ENCODE measurements around the gene PSMG1. TPM values are rescaled to one million over a fixed set of nuclear protein-coding genes. Genes with fewer than 3 reads are reported as not detected.
A peak's percentile ranks its signal among the peaks of the same experiment; 100 is the strongest.

The PSMG1 gene
- total and polyA plus RNA-seq, 7 experiments from 2014 or later, result 9.8 to 62.5 (median 17.1) TPM

DNA sequence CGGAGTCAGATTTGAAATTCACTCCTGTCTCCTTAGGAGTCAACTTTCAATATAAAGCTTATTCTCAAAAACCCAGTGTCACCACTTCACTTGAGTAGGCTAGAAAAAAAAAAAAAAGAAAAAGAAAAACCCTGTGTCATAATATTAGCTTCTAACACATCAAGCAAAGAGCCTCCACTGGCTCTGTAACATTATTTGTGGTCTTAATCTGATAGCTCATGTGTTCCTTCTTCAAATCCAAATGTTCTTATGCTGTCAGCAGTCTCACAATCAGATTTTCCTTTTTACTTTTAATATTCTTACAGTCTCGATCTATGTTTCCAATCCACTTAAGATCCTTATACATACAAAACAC is 26.1 kb upstream of the PSMG1 start:
- ChIA-PET CTCF (no interaction called here), POLR2A (no interaction called here)
- no peaks in the 10 kb centered on the region for H3K9me3 Mint-ChIP-seq
- Histone ChIP-seq H3K4me1 (ENCODE audit: control insufficient read depth in 2 of 2, insufficient read depth in 2 of 2, low read length in 2 of 2) (peaks cover 0 to 5% of the 10 kb centered on the region in 2 donors), H3K9me3 (ENCODE audit: control insufficient read depth in 2 of 3, low read length in 3 of 3) (no peaks in the 10 kb centered on the region), H3K4me3 (ENCODE audit: low read length) (no peak overlapping the region), H3K27ac (ENCODE audit: low read depth, low read length) (no peak overlapping the region), H3K27me3 (ENCODE audit: control insufficient read depth in 2 of 2, insufficient read depth in 2 of 2, low read length in 2 of 2) (no peaks in the 10 kb centered on the region), H3K36me3 (ENCODE audit: control insufficient read depth in 2 of 3, insufficient read depth in 3 of 3, low read length in 3 of 3) (peaks cover 0 to 47% (median 8%) of the 10 kb centered on the region in 3 experiments)
- intact Hi-C loops (cut with micrococcal nuclease), result loop anchor here in 1 of 2 donors (2.0 kb wide), 2 partner anchors 13 to 25 kb away; no protein-coding TSS in a partner anchor
- peak overlapping the region in 4 of 10 donors; percentile 27 to 57 (median 36) for H3K4me3 Mint-ChIP-seq
- H3K27me3 Mint-ChIP-seq, result no peaks in the 10 kb centered on the region
- peaks cover 15 to 51% (median 24%) of the 10 kb centered on the region in 5 donors for H3K36me3 Mint-ChIP-seq
- no peak for DNase-seq
- peaks cover 8 to 51% (median 42%) of the 10 kb centered on the region in 7 donors for H3K4me1 Mint-ChIP-seq
- no peak for ATAC-seq
- H3K27ac Mint-ChIP-seq, result peak overlapping the region in 8 of 9 donors; percentile 7 to 82 (median 56)

DNA sequence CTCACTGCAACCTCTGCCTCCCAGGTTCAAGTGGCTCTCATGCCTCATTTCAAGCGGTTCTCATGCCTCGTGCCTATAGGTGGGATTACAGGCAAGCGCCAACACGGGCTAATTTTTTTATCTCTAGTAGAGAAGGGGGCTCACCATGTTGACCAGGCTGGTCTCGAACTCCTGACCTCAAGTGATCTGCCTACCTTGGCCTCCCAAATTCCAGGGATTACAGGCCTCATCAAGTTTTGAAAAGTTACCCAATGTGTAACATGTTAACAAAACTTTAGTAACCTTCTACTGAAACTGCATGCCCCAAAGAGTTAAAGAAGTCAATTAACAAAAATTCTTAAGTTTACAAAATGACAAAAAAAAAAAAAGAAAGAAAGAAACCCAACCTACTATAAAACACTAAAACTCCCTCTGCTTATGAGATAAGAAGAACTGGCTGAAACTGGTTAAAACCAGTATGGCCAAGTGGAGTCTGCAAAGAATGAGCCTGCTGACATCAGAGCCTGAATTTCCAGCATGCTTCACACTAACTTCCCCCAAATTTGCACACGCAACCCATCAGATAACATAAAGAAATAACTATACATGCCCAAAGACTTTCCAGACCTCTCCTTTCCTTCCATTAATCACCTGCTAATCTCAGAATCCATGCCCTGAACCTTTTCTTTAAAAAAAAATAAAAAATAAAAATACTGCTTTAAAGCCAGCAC is 25.5 kb upstream of the PSMG1 start:
- ChIA-PET CTCF (no interaction called here), POLR2A (interaction anchor here (1.1 kb wide), 1 partner anchor 105 kb away, joined by 3 read pairs; the partner anchor contains the start of gene BRWD1)
- no peak overlapping the region for H3K4me3 ChIP-seq (ENCODE audit: low read length)
- intact Hi-C loops (cut with micrococcal nuclease), result loop anchor here in 1 of 2 donors (2.0 kb wide), 2 partner anchors 14 to 24 kb away; no protein-coding TSS in a partner anchor
- DNase-seq (peak in 3 of 9 donors; percentile 21 to 27 (median 24)), ATAC-seq (no peak)
- H3K4me1 ChIP-seq (ENCODE audit: control insufficient read depth in 2 of 2, insufficient read depth in 2 of 2, low read length in 2 of 2), result peaks cover 0 to 5% of the 10 kb centered on the region in 2 donors
- H3K27me3 ChIP-seq (ENCODE audit: control insufficient read depth in 2 of 2, insufficient read depth in 2 of 2, low read length in 2 of 2), result no peaks in the 10 kb centered on the region
- peak overlapping the region; percentile 36 to 87 (median 64) for H3K27ac Mint-ChIP-seq
- peaks cover 0 to 47% (median 8%) of the 10 kb centered on the region in 3 experiments for H3K36me3 ChIP-seq (ENCODE audit: control insufficient read depth in 2 of 3, insufficient read depth in 3 of 3, low read length in 3 of 3)
- H3K27ac ChIP-seq (ENCODE audit: low read depth, low read length), result no peak overlapping the region
- peak overlapping the region in 6 of 10 donors; percentile 10 to 57 (median 36) for H3K4me3 Mint-ChIP-seq
- peaks cover 8 to 51% (median 42%) of the 10 kb centered on the region in 7 donors for H3K4me1 Mint-ChIP-seq
- H3K9me3 ChIP-seq (ENCODE audit: control insufficient read depth in 2 of 3, low read length in 3 of 3), result no peaks in the 10 kb centered on the region
- no peaks in the 10 kb centered on the region for H3K27me3 Mint-ChIP-seq
- peaks cover 15 to 51% (median 24%) of the 10 kb centered on the region in 5 donors for H3K36me3 Mint-ChIP-seq
- H3K9me3 Mint-ChIP-seq, result no peaks in the 10 kb centered on the region

DNA sequence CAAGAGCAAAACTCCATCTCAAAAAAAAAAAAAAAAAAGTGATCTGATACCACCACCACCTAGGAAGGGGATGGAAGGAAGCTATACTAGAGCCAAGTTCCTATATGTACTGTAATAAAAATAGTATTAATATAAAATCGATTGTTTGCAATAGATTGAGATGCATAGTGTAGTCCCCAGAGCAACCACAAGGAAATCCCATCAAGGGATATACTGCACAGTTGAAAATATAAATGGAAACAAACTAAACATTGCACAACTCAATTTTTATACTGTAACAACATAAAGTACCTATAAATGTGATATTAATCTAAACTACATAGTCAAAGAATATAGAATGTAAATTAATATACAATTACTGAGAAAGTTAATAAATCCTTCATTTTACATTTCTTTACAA is 20.9 kb upstream of the PSMG1 start:
- Histone ChIP-seq H3K27me3 (ENCODE audit: control insufficient read depth in 2 of 2, insufficient read depth in 2 of 2, low read length in 2 of 2) (no peaks in the 10 kb centered on the region), H3K4me3 (ENCODE audit: low read length) (no peak overlapping the region), H3K4me1 (ENCODE audit: control insufficient read depth in 2 of 2, insufficient read depth in 2 of 2, low read length in 2 of 2) (no peaks in the 10 kb centered on the region), H3K27ac (ENCODE audit: low read depth, low read length) (no peak overlapping the region), H3K9me3 (ENCODE audit: control insufficient read depth in 2 of 3, low read length in 3 of 3) (no peaks in the 10 kb centered on the region), H3K36me3 (ENCODE audit: control insufficient read depth in 2 of 3, insufficient read depth in 3 of 3, low read length in 3 of 3) (peaks cover 0 to 66% (median 5%) of the 10 kb centered on the region in 3 experiments)
- ChIA-PET POLR2A (no interaction called here), CTCF (interaction anchor here (0.5 to 0.6 kb wide), 2 partner anchors 73 to 168 kb away, joined by 3 to 4 read pairs; no protein-coding TSS in a partner anchor)
- Mint-ChIP-seq H3K27ac (no peak overlapping the region), H3K4me3 (no peak overlapping the region), H3K27me3 (no peaks in the 10 kb centered on the region), H3K36me3 (peaks cover 19 to 52% (median 24%) of the 10 kb centered on the region in 5 donors), H3K9me3 (no peaks in the 10 kb centered on the region), H3K4me1 (peaks cover 7 to 19% (median 12%) of the 10 kb centered on the region in 7 donors)
- DNase-seq, result no peak
- intact Hi-C loops (cut with micrococcal nuclease), result no loop called here
- no peak for ATAC-seq

DNA sequence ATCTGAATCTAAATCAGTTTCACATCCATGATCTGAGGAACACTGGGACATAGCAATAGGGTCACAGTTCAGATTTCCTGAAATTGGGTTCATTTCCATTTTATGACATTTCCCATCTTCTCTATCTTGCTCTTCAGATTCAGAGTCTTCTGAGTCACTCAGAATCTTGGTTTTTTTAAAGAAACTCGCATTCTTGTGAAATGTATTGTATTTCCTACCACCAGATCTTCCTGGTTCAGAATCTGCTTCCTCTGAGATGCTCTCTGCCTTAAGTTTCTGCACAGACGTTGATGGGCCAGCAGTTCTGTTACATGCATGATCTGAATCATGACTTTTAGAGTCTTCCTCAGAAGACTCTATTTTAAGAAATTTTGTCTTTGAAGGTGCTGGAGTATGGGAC is 15.5 kb upstream of the PSMG1 start:
- Mint-ChIP-seq H3K4me1 (peaks cover 11 to 34% (median 31%) of the 10 kb centered on the region in 7 donors), H3K27me3 (no peaks in the 10 kb centered on the region), H3K27ac (no peak overlapping the region), H3K36me3 (peaks cover 25 to 64% (median 47%) of the 10 kb centered on the region in 5 donors), H3K9me3 (no peaks in the 10 kb centered on the region), H3K4me3 (no peak overlapping the region)
- POLR2A ChIA-PET, result no interaction called here
- DNase-seq, result no peak
- CTCF ChIA-PET, result no interaction called here
- intact Hi-C loops (cut with micrococcal nuclease), result loop anchor here in 1 of 2 donors (2.0 kb wide), 1 partner anchor 14 kb away; no protein-coding TSS in a partner anchor
- Histone ChIP-seq H3K36me3 (ENCODE audit: control insufficient read depth in 2 of 3, insufficient read depth in 3 of 3, low read length in 3 of 3) (peaks cover 0 to 71% (median 8%) of the 10 kb centered on the region in 3 experiments), H3K27me3 (ENCODE audit: control insufficient read depth in 2 of 2, insufficient read depth in 2 of 2, low read length in 2 of 2) (no peaks in the 10 kb centered on the region), H3K4me3 (ENCODE audit: low read length) (no peak overlapping the region), H3K27ac (ENCODE audit: low read depth, low read length) (no peak overlapping the region), H3K9me3 (ENCODE audit: control insufficient read depth in 2 of 3, low read length in 3 of 3) (no peaks in the 10 kb centered on the region), H3K4me1 (ENCODE audit: control insufficient read depth in 2 of 2, insufficient read depth in 2 of 2, low read length in 2 of 2) (peaks cover 0 to 7% of the 10 kb centered on the region in 2 donors)
- ATAC-seq, result no peak

DNA sequence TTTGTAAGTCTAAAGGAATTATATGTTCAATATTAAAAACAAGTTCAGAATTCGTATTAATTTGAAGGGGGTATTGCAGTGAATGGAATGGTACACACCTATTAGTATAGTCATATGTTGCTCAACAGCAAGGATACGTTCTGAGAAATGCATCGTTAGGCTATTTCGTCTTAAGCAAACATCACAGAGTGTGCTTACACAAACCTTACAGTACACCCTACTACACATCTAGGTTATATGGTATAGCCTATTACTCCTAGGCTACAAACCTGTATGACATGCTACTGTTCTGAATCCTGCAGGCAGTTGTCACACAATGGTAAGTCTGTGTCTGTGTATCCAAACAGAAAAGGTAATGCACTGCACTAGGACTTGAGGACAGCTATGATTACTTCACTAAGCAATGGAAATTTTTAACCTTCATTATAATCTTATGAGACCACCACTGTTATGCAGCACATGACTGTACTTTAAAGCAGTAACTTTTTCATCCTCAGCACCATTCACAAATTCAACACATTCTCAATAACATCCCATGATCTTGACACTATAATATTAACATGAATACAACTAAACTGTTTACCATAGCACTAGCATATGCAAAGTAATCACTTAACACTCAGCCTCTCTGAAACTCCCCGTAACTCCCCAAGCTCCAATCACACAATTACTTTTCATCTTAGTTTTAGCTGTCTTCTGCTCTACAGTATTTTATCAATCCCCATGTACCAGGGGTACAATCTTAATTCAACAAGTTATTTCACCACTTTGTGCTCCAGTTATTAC is 14.4 kb upstream of the PSMG1 start:
- no peak overlapping the region for H3K4me3 ChIP-seq (ENCODE audit: low read length)
- no peaks in the 10 kb centered on the region for H3K9me3 ChIP-seq (ENCODE audit: control insufficient read depth in 2 of 3, low read length in 3 of 3)
- no peak overlapping the region for H3K27ac ChIP-seq (ENCODE audit: low read depth, low read length)
- Mint-ChIP-seq H3K27ac (peak overlapping the region in 5 of 9 donors; percentile 9 to 69 (median 61)), H3K9me3 (no peaks in the 10 kb centered on the region), H3K4me1 (peaks cover 13 to 40% (median 31%) of the 10 kb centered on the region in 7 donors), H3K36me3 (peaks cover 22 to 60% (median 43%) of the 10 kb centered on the region in 5 donors), H3K4me3 (no peak overlapping the region), H3K27me3 (no peaks in the 10 kb centered on the region)
- ChIA-PET CTCF (no interaction called here), POLR2A (no interaction called here)
- ATAC-seq (no peak), DNase-seq (no peak)
- H3K27me3 ChIP-seq (ENCODE audit: control insufficient read depth in 2 of 2, insufficient read depth in 2 of 2, low read length in 2 of 2), result no peaks in the 10 kb centered on the region
- H3K4me1 ChIP-seq (ENCODE audit: control insufficient read depth in 2 of 2, insufficient read depth in 2 of 2, low read length in 2 of 2), result peaks cover 0 to 7% of the 10 kb centered on the region in 2 donors
- intact Hi-C loops (cut with micrococcal nuclease), result loop anchor here in 1 of 2 donors (2.0 kb wide), 1 partner anchor 13 kb away; no protein-coding TSS in a partner anchor
- H3K36me3 ChIP-seq (ENCODE audit: control insufficient read depth in 2 of 3, insufficient read depth in 3 of 3, low read length in 3 of 3), result peaks cover 0 to 67% (median 8%) of the 10 kb centered on the region in 3 experiments

DNA sequence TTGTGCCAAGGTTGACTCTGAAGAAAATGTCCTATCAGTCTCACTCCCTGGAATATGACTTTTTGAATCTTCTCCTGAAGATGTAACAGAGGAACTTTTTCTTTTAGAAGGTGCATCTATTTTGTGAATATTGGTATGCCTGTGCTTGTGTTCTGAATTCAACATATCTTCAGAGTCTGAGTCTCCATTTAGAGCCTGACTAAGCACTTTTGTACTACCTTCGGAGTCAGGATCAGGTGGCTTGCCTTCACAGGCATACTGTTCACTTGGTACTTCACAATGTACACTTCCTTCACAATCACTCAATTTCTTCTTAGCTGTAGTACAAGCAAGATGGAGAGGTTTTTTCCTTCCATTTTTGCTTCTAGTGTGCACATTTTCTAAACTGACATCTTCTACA is 13.6 kb upstream of the PSMG1 start:
- Mint-ChIP-seq H3K4me3 (peak overlapping the region in 3 of 10 donors; percentile 19 to 58 (median 39)), H3K27me3 (no peaks in the 10 kb centered on the region), H3K36me3 (peaks cover 22 to 58% (median 41%) of the 10 kb centered on the region in 5 donors), H3K27ac (peak overlapping the region in 5 of 9 donors; percentile 11 to 72 (median 49)), H3K9me3 (no peaks in the 10 kb centered on the region), H3K4me1 (peaks cover 13 to 46% (median 31%) of the 10 kb centered on the region in 7 donors)
- DNase-seq, result no peak
- no peaks in the 10 kb centered on the region for H3K27me3 ChIP-seq (ENCODE audit: control insufficient read depth in 2 of 2, insufficient read depth in 2 of 2, low read length in 2 of 2)
- ATAC-seq, result no peak
- H3K4me1 ChIP-seq (ENCODE audit: control insufficient read depth in 2 of 2, insufficient read depth in 2 of 2, low read length in 2 of 2), result peaks cover 0 to 7% of the 10 kb centered on the region in 2 donors
- H3K36me3 ChIP-seq (ENCODE audit: control insufficient read depth in 2 of 3, insufficient read depth in 3 of 3, low read length in 3 of 3), result peaks cover 0 to 65% (median 8%) of the 10 kb centered on the region in 3 experiments
- H3K9me3 ChIP-seq (ENCODE audit: control insufficient read depth in 2 of 3, low read length in 3 of 3), result no peaks in the 10 kb centered on the region
- no peak overlapping the region for H3K27ac ChIP-seq (ENCODE audit: low read depth, low read length)
- ChIA-PET POLR2A (no interaction called here), CTCF (no interaction called here)
- intact Hi-C loops (cut with micrococcal nuclease), result no loop called here
- no peak overlapping the region for H3K4me3 ChIP-seq (ENCODE audit: low read length)

Data from naive thymus-derived CD4-positive, alpha-beta T cell (primary cell).